VCaP (cell line): ENCODE measurements around the gene SLC7A8.

Source experiments
- H3K27ac ChIP-seq: fragments of 450-650 bp; 2 replicates; pipeline ENCODE4 v1.5.1; 2017
- CTCF ChIP-seq: fragments of 450-650 bp; conservative IDR thresholded peaks from 2 replicates; pipeline ENCODE4 v1.5.1; 2017; ENCODE audit warnings: mild to moderate bottlenecking, moderate library complexity

The SLC7A8 gene

DNA sequence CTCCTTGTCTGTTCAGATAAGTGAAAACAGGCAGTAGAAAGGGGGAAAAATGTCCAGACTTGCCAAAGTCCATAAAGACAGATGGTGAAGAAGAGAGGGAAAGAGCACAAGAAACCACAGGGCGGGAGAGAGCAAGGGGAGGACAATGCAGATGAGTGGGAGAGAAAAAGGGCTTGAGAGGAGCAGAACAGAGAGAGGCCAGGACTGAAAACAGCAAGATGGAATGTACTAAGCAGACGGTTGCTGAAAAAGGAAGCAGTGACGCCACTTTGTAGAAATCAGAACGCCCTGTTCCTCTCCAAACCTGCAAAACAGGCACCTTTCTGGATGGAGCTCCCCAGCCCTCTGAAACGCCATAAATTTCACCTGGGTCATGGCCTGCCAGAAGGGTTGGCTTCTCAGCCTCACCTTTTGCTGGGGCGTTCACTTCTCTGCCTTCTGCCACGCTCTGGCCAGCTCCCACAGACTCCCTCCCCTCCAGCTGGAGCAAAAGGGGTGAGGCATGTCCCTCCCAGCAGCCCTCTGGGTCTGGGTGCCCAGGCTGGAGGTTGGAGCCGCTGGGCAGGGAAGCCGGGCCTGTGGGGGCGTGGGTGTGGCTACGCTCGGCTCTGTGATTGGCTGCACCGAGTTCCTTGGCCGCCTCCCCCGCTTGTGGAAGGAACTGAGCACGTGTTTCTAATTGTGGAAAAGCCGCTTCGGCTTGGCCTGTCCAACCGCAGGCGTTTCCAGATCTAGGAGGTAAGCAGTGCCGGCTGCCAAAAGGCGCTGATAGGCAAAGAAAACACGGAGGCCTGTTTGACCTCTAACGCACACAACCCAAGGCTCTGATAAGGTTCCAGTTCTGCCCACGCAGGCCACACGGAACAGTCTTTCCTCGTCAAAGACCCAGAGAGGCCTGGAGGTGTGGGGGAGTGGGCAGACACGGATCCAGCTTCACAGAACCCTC is 29.3 kb downstream of the SLC7A8 start:
- TF ChIP-seq CTCF = no peak
- H3K27ac ChIP-seq = peak overlapping the region; percentile 23

DNA sequence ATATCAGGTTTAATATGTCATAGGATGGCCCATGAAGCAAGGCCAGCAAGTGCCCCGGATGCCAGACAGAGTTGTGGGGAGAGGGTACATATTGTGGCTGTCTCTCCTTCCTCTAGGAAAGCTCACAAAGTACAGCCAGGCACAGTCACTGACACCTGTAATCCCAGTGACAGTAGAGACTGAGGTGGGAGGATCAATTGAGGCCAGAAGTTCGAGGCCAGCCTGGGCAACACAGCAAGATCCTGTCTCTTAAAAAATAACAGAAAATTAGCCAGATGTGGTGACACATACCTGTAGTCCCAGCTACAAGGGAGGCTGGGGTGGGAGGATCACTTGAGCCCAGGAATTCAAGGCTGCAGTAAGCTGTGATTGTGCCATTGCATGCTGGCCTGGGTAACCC is 32.1 kb downstream of the SLC7A8 start:
- no peak overlapping the region for H3K27ac ChIP-seq
- TF ChIP-seq CTCF = no peak

- no peak for TF ChIP-seq CTCF
- H3K27ac ChIP-seq = no peak overlapping the region
Observed at GRCh38 chr14:23149745-23150144, 33.7 kb downstream of the SLC7A8 start.

DNA sequence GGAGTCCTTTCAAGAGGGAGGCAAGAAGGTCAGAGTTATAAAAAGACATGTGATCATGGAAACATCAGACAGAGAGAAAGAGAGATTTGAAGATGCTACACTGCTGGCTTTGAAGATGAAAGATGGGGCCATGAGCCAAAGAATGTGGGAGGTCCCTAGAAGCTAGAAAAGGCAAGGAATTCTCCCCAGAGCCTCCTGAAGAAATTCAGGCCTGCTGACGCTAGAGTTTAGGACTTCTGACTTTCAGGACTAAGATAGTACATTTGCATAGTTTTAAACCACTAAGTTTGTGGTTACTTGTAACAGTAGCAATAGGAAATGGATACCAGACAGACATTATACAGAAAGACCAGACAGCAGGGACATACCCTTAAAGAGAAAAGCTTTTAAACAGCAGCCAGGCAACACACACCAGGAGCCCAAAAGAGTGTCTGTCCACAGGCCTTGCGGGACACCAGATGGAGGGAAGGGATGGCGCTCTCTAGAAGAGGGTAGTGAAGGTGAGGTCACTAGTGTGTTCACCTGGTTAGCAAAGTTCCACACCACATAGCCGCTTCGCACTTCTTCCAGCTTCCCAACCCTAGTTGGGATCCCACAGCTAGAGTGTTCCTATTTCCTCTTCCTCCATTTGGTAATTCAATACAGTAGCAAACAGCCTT is 34.7 kb downstream of the SLC7A8 start:
- no peak for TF ChIP-seq CTCF
- H3K27ac ChIP-seq = no peak overlapping the region

GRCh38 chr14:23147676-23148075 is 35.8 kb downstream of the SLC7A8 start:
- no peak for TF ChIP-seq CTCF
- H3K27ac ChIP-seq = no peak overlapping the region

DNA sequence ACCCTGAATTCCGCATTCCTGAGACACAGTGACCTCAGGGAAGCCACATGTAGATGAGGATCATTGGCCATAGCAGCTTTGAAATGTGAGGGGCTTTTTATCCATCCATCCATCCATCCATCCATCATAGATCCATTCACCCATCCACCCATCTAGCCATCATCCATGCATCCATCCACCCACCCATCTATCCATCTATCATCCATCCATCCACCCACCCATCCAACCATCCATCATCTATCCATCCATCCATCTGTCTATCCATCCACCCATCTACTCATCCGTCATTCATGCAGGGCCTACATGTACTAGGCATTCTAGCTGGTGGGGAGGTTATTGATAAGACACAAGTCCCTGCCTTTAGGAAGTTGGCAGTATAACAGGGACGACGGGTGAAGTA is 36.5 kb downstream of the SLC7A8 start:
- H3K27ac ChIP-seq = no peak overlapping the region
- no peak for TF ChIP-seq CTCF

GRCh38 chr14:23146351-23146910 is 37.0 kb downstream of the SLC7A8 start:
- no peak overlapping the region for H3K27ac ChIP-seq
- TF ChIP-seq CTCF = no peak
